ENCODE measurements around the gene STRA8. TPM values are rescaled to one million over a fixed set of nuclear protein-coding genes. Genes with fewer than 3 reads are reported as not detected.

The STRA8 gene
- polyA plus RNA-seq, 1 donor from 2014 or later: not detected

GRCh38 chr7:135186841-135187253 is 46.8 kb upstream of the STRA8 start:
- Histone ChIP-seq H3K9ac (ENCODE audit: low read length) (no peak overlapping the region), H3K4me2 (ENCODE audit: low read length) (no peak overlapping the region), H3K36me3 (ENCODE audit: insufficient read depth, low read length) (peaks cover 17% of the 10 kb centered on the region), H3K9me2 (ENCODE audit: insufficient read depth, low read length) (no peaks in the 10 kb centered on the region), H3K27me3 (ENCODE audit: insufficient read depth, low read depth, low read length) (no peaks in the 10 kb centered on the region), H4K20me1 (ENCODE audit: insufficient read depth) (no peaks in the 10 kb centered on the region), H3K9me3 (ENCODE audit: low read length) (peaks cover 7% of the 10 kb centered on the region), H3K4me3 (ENCODE audit: low read length) (no peak overlapping the region), H2AFZ (ENCODE audit: low read depth, low read length) (no peak overlapping the region), H3K79me2 (replicated peaks; ENCODE audit: insufficient read depth, low read length) (no peaks in the 10 kb centered on the region), H3K27ac (ENCODE audit: low read length) (no peak overlapping the region), H3F3A (ENCODE audit: insufficient read depth, low read length, poor library complexity, severe bottlenecking) (no peaks in the 10 kb centered on the region)
- TF ChIP-seq POLR2AphosphoS5 (IDR thresholded peaks at IDR 0.05): no peak
- TF ChIP-seq EZH2 (IDR thresholded peaks at IDR 0.05; ENCODE audit: borderline replicate concordance, insufficient read depth, low read length, poor library complexity, severe bottlenecking): no peak
- no peak for TF ChIP-seq CTCF (IDR thresholded peaks at IDR 0.05; ENCODE audit: poor library complexity, severe bottlenecking)
- no peak for TF ChIP-seq RAD21 (conservative IDR thresholded peaks at IDR 0.05)
- no peak for TF ChIP-seq EP300 (conservative IDR thresholded peaks at IDR 0.05; ENCODE audit: poor library complexity, severe bottlenecking)
- no peak for TF ChIP-seq SMC3 (conservative IDR thresholded peaks at IDR 0.05; ENCODE audit: poor library complexity)
- TF ChIP-seq TAF1 (IDR thresholded peaks at IDR 0.05; ENCODE audit: low read depth): no peak
- no peak for TF ChIP-seq MXI1 (conservative IDR thresholded peaks at IDR 0.05; ENCODE audit: poor library complexity, severe bottlenecking)
- TF ChIP-seq REST (IDR thresholded peaks at IDR 0.05; ENCODE audit: borderline replicate concordance): no peak

GRCh38 chr7:135188298-135188984 is 45.2 kb upstream of the STRA8 start:
- Histone ChIP-seq H3K27ac (ENCODE audit: low read length) (no peak overlapping the region), H3K4me3 (ENCODE audit: low read length) (no peak overlapping the region), H3F3A (ENCODE audit: insufficient read depth, low read length, poor library complexity, severe bottlenecking) (no peaks in the 10 kb centered on the region), H3K36me3 (ENCODE audit: insufficient read depth, low read length) (peaks cover 17% of the 10 kb centered on the region), H3K27me3 (ENCODE audit: insufficient read depth, low read depth, low read length) (no peaks in the 10 kb centered on the region), H2AFZ (ENCODE audit: low read depth, low read length) (no peak overlapping the region), H3K9ac (ENCODE audit: low read length) (no peak overlapping the region), H3K9me3 (ENCODE audit: low read length) (no peaks in the 10 kb centered on the region), H3K4me2 (ENCODE audit: low read length) (no peak overlapping the region), H4K20me1 (ENCODE audit: insufficient read depth) (no peaks in the 10 kb centered on the region), H3K79me2 (replicated peaks; ENCODE audit: insufficient read depth, low read length) (no peaks in the 10 kb centered on the region), H3K9me2 (ENCODE audit: insufficient read depth, low read length) (no peaks in the 10 kb centered on the region)
- TF ChIP-seq REST (IDR thresholded peaks at IDR 0.05; ENCODE audit: borderline replicate concordance) (no peak), EZH2 (IDR thresholded peaks at IDR 0.05; ENCODE audit: borderline replicate concordance, insufficient read depth, low read length, poor library complexity, severe bottlenecking) (no peak), TAF1 (IDR thresholded peaks at IDR 0.05; ENCODE audit: low read depth) (no peak), SMC3 (conservative IDR thresholded peaks at IDR 0.05; ENCODE audit: poor library complexity) (no peak), RAD21 (conservative IDR thresholded peaks at IDR 0.05) (no peak), POLR2AphosphoS5 (IDR thresholded peaks at IDR 0.05) (no peak), EP300 (conservative IDR thresholded peaks at IDR 0.05; ENCODE audit: poor library complexity, severe bottlenecking) (no peak), CTCF (IDR thresholded peaks at IDR 0.05; ENCODE audit: poor library complexity, severe bottlenecking) (no peak), MXI1 (conservative IDR thresholded peaks at IDR 0.05; ENCODE audit: poor library complexity, severe bottlenecking) (no peak)

Measured in neural cell (in vitro differentiated cells).